ENCODE data around the gene PEAK3. TPM values are rescaled to one million over a fixed set of nuclear protein-coding genes. Genes with fewer than 3 reads are reported as not detected.

PEAK3 gene
- total and polyA plus RNA-seq, 10 of the 15 experiments (the other 5 are each of a cell fraction or from before 2014, with no cell fraction given): 0.03 to 0.10 (median 0.05) TPM; not detected in 7

DNA sequence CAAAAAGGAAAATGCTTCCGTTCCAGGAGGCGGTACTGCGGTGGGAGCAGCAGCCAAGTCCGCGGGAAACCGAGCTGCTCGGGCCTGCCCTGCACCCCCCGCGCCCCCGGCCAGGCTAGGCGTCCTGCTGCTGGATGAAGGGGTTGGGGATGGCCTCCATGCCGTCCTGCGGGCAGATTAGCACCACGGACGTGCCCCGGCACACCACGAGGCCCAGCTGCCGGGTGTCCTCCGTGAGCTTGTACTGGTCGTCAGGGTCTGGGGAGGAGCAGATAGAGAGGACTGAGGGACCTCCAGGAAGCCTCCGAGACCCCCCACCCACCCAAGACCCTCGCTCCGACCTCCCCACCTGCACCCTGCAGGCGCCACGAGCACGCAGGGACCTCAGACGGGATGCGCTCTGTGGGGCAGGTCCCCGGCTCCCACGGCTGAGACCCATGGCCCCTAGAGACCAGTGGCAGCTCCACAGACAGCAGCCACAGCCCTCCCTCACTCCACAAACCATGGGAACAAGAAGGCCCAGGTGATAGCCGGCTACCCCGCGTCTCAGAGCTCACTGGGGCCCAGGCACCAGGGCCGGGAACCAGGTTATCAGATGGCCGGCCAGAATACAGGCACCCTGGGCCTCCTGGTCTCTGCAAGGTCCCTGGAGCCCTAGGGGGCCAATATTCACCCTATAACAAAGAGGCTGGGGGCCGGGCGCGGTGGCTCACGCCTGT, 39.7 kb upstream of the PEAK3 start:
- intact Hi-C loops (cut with micrococcal nuclease; ENCODE audit: unreplicated experiment) (no loop called here), in situ Hi-C loops (cut with MboI) (no loop called here)
- H2AFZ ChIP-seq (ENCODE audit: control insufficient read depth, low read depth, low read length): no peak overlapping the region
- FAIRE-seq (no peak), DNase-seq (ENCODE audit: low read depth, low spot score) (no peak), ATAC-seq (no peak)
- no TSS peak for BruUV-seq (replicated peaks)
- ChIA-PET POLR2A (interaction anchor here (0.6 kb wide), 1 partner anchor 50 kb away, joined by 3 read pairs; no protein-coding TSS in a partner anchor), RAD21 (ENCODE audit: unreplicated experiment) (interaction anchor here (1.7 kb wide), 1 partner anchor 70 kb away, joined by 7 read pairs; no protein-coding TSS in a partner anchor), SMC1A (ENCODE audit: uncharacterized antibody, unreplicated experiment) (no interaction called here), CTCF (interaction anchor here (0.7 kb wide), 1 partner anchor 8 kb away, joined by 3 read pairs; no protein-coding TSS in a partner anchor)
- no peak overlapping the region for H3K4me3 ChIP-seq
- H3K27me3 ChIP-seq (replicated peaks in 1 of 2; ENCODE audit: control insufficient read depth in 2 of 2, insufficient read depth in 2 of 2, low read length in 1 of 2): no peaks in the 10 kb centered on the region
- peaks cover 0 to 6% of the 10 kb centered on the region in 2 experiments; a peak in 2 of 4 replicates for H3K36me3 ChIP-seq (ENCODE audit: control insufficient read depth in 2 of 2, insufficient read depth in 2 of 2, low read length in 1 of 2)
- 94% methylated on average over 34 of the region's 39 CpGs for WGBS (ENCODE audit: insufficient coverage, insufficient replicate concordance, low lambda C conversion rate, missing lambda C conversion rate)
- H3K4me2 ChIP-seq (ENCODE audit: control insufficient read depth, insufficient read depth): no peak overlapping the region
- H3K27ac ChIP-seq (ENCODE audit: control insufficient read depth, insufficient read depth): no peak overlapping the region
- 0 out of 2 replicates have a peak, but pooled peaks cover 3% of the 10 kb centered on the region for H4K20me1 ChIP-seq (ENCODE audit: control insufficient read depth, insufficient read depth)
- H3K9me3 ChIP-seq (replicated peaks; ENCODE audit: control insufficient read depth, insufficient read depth, low read length): no peaks in the 10 kb centered on the region
- no peak overlapping the region for H3K9ac ChIP-seq (ENCODE audit: control insufficient read depth, insufficient read depth, low read length)
- H3K79me2 ChIP-seq (ENCODE audit: control insufficient read depth, insufficient read depth, low read length): peaks cover 19% of the 10 kb centered on the region
- peaks cover 25% of the 10 kb centered on the region for H3K4me1 ChIP-seq (ENCODE audit: control insufficient read depth, insufficient read depth, low read length)
- TF ChIP-seq TCF7 (IDR thresholded peaks at IDR 0.05; ENCODE audit: borderline replicate concordance) (no peak), ZNF24 (IDR thresholded peaks at IDR 0.05) (no peak), FOXK2 (IDR thresholded peaks at IDR 0.05) (no peak), BCL3 (IDR thresholded peaks at IDR 0.05; ENCODE audit: borderline replicate concordance, insufficient read depth, low read depth, low read length, poor library complexity, severe bottlenecking) (no peak), ETV6 (conservative IDR thresholded peaks at IDR 0.05 in 1 of 2, IDR thresholded peaks at IDR 0.05 in 1 of 2; ENCODE audit: borderline replicate concordance in 1 of 2, low read depth in 1 of 2) (no peak), POLR2A (IDR thresholded peaks at IDR 0.05; ENCODE audit: low read depth, low read length) (no peak), SUPT20H (IDR thresholded peaks at IDR 0.05; ENCODE audit: borderline replicate concordance, control insufficient read depth, low read depth, low read length) (no peak), ZNF622 (IDR thresholded peaks at IDR 0.05) (no peak), ZNF384 (IDR thresholded peaks at IDR 0.05; ENCODE audit: borderline replicate concordance, low read depth, low read length) (no peak), MLLT1 (IDR thresholded peaks at IDR 0.05) (no peak), SREBF2 (IDR thresholded peaks at IDR 0.05; ENCODE audit: low read length) (no peak)
- TF ChIP-seq, protein P1, sequence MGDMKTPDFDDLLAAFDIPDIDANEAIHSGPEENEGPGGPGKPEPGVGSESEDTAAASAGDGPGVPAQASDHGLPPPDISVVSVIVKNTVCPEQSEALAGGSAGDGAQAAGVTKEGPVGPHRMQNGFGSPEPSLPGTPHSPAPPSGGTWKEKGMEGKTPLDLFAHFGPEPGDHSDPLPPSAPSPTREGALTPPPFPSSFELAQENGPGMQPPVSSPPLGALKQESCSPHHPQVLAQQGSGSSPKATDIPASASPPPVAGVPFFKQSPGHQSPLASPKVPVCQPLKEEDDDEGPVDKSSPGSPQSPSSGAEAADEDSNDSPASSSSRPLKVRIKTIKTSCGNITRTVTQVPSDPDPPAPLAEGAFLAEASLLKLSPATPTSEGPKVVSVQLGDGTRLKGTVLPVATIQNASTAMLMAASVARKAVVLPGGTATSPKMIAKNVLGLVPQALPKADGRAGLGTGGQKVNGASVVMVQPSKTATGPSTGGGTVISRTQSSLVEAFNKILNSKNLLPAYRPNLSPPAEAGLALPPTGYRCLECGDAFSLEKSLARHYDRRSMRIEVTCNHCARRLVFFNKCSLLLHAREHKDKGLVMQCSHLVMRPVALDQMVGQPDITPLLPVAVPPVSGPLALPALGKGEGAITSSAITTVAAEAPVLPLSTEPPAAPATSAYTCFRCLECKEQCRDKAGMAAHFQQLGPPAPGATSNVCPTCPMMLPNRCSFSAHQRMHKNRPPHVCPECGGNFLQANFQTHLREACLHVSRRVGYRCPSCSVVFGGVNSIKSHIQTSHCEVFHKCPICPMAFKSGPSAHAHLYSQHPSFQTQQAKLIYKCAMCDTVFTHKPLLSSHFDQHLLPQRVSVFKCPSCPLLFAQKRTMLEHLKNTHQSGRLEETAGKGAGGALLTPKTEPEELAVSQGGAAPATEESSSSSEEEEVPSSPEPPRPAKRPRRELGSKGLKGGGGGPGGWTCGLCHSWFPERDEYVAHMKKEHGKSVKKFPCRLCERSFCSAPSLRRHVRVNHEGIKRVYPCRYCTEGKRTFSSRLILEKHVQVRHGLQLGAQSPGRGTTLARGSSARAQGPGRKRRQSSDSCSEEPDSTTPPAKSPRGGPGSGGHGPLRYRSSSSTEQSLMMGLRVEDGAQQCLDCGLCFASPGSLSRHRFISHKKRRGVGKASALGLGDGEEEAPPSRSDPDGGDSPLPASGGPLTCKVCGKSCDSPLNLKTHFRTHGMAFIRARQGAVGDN (IDR thresholded peaks at IDR 0.05): no peak
